ENCODE measurements around the gene MAML2.
A peak's percentile ranks its signal among the peaks of the same experiment; 100 is the strongest.

The MAML2 gene

DNA sequence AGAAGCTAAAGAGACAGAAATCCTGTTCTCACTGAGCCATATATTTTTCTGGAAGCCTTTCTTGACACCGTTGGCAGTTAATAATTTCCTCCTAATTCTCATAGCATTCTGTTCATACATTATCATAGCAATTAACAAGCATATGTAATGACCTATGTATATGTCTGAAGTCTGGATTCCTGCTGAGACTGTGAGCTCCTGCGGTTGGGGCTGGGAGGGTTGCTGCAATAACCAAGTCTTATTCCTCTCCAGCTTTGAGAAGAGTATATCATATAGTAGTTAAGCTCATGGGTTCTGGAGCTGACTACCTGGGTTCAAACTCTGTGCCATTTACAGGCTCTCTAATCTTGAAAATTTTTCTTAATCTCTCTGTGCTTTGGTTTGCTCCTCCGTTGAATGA, 175.2 kb downstream of the MAML2 start:
- Histone ChIP-seq H3K27me3 (no peaks in the 10 kb centered on the region), H3K27ac (no peak overlapping the region)
- TF ChIP-seq Cebpa-rat (IDR thresholded peaks at IDR 0.05), result no peak

DNA sequence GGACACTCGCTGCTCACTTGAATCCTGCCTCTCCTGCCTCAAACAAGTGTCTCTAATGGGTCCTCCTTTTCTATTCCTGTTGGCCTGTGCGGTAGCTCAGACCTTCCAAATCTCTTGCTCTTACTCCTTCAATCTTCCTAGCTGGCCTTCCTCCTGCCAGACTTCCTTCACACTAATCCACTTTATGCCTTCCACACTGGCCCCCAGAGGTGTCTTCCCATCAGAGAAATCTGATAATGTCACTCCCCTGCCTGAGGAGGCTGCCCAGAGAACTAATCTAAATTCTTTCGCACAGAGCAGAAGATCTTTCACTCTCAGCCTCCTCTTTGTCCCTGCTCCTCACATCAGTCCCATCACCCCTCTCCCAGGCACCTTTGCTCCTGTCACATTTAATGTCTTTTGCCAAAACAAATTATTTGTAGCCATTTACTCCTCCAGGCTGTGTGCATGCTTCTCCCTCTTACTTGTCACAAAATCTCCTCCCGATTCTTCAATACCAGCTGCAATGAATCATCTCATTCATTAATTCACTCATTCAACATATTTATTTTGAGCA, 175.7 kb downstream of the MAML2 start:
- H3K4me3 ChIP-seq, result no peak overlapping the region
- H3K27me3 ChIP-seq, result no peaks in the 10 kb centered on the region
- no peaks in the 10 kb centered on the region for H4K20me1 ChIP-seq
- no peaks in the 10 kb centered on the region for H3K9me3 ChIP-seq
- H3K36me3 ChIP-seq, result no peaks in the 10 kb centered on the region
- H3K4me2 ChIP-seq, result no peak overlapping the region
- peaks cover 9% of the 10 kb centered on the region for H3K4me1 ChIP-seq
- no peak for TF ChIP-seq Cebpa-rat (IDR thresholded peaks at IDR 0.05)
- H3K27ac ChIP-seq, result no peak overlapping the region
- no peak overlapping the region for H3K9ac ChIP-seq

More for the DNA sequence above, 175.2 kb downstream of the MAML2 start:
- Histone ChIP-seq H3K9ac (no peak overlapping the region), H4K20me1 (no peaks in the 10 kb centered on the region), H3K4me1 (peaks cover 9% of the 10 kb centered on the region), H3K4me2 (no peak overlapping the region), H3K36me3 (no peaks in the 10 kb centered on the region), H3K9me3 (no peaks in the 10 kb centered on the region), H3K4me3 (no peak overlapping the region)

DNA sequence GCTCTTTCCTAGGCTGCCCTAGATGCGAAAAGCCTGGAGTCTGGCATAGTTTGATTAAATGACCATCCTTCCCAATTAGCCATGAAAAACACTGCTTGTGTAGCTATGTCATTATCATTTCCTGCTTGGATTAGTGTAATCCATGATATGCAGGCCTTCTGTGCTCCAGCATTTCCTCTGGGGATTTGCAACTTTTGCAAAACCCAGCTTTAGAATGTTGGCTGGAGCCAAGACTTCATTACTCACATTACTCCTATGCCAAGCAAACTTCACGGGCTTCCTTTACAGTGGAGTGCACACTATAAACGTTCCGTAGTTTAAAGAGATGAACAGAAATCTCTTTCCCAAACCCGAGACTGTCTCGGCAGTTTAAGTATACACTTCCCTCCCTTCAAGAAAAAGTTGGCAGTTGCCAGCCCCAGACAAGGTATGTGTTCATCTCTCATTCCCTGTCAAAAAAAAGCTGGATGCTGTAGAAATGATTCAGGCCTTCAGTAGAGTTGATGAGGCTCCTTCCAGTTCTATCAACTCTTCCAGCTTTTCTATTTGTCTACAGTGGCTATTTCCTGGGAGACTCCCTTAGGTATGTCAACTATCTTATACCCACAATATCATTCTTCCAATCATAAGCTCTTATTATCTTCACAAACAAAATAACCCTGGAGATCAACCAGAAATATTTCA, 180.0 kb downstream of the MAML2 start:
- H3K27me3 ChIP-seq, result no peaks in the 10 kb centered on the region
- TF ChIP-seq Cebpa-rat (IDR thresholded peaks at IDR 0.05), result no peak

DNA sequence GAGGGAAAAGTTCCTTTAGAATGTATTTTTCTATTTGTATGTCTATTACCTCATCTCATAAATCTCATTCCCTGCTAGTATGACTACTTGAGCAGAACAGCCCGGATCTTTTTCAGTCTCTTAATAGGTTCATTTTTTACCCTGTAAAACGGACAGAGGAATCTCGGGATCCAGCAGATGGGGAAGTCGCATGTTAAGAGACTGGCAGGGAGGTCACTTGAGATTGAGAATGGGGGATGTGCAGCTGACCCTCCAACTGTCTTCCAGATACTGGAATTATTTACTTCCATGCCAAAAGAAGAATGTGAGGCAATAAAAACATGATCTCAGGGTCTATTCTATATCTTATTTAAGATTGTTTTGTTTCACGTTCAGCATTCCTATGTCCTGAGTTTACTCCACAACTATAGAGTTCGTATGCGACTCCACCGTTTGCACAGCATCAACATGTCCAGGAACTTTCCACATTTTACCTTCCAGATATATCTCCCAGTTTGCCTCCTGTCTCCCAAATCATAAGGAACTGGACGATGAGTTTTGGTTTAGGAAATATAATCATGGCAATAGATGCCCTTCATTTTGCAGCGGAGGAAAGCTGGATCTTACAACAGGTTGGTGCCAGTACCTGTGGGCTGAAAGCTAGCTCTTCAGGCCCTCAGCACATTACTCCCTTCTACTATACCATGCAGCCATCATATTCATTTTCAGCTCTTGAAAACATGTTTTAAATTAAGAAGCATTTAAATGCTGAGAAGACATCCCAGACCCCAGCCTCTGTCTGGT, 181.5 kb downstream of the MAML2 start:
- H3K9me3 ChIP-seq, result no peaks in the 10 kb centered on the region
- H3K27ac ChIP-seq, result no peak overlapping the region
- H3K9ac ChIP-seq, result no peak overlapping the region
- H3K4me1 ChIP-seq, result peaks cover 14% of the 10 kb centered on the region
- no peaks in the 10 kb centered on the region for H3K27me3 ChIP-seq
- no peaks in the 10 kb centered on the region for H4K20me1 ChIP-seq
- no peak overlapping the region for H3K4me2 ChIP-seq
- no peak overlapping the region for H3K4me3 ChIP-seq
- H3K36me3 ChIP-seq, result no peaks in the 10 kb centered on the region
- TF ChIP-seq Cebpa-rat (IDR thresholded peaks at IDR 0.05), result no peak

More for the DNA sequence above, 180.0 kb downstream of the MAML2 start:
- Histone ChIP-seq H3K36me3 (no peaks in the 10 kb centered on the region), H3K4me2 (no peak overlapping the region), H3K4me3 (no peak overlapping the region), H3K27ac (no peak overlapping the region), H3K4me1 (peaks cover 9% of the 10 kb centered on the region), H3K9me3 (no peaks in the 10 kb centered on the region), H4K20me1 (no peaks in the 10 kb centered on the region), H3K9ac (no peak overlapping the region)

DNA sequence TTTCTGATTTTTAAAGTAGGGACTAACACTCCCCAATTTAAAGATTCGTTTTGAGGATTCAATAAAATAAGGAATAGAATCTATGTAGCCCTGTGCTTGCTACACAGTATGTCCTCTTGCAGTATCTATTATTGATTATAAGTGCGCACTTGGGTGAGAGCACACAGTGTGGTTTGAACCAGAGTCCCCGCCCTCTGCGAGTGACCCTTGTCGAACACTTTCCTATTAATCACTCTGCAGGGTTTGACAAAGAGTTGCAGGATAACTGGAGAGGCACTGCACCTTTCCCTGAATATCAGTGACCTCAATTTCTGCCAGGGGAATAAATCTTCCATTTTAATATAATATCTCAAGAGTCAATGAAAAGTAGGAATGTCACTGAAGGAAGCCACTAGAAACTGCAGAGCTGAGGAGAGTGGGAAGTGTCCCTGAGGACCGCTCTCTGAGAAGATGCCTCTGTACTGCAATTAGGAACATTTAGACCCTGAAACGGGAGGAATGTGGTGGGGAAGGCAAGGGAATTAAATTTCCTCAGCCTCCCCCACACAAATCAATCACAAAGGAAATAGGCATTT, 182.2 kb downstream of the MAML2 start:
- TF ChIP-seq Cebpa-rat (IDR thresholded peaks at IDR 0.05), result no peak
- Histone ChIP-seq H3K27me3 (no peaks in the 10 kb centered on the region), H3K9me3 (no peaks in the 10 kb centered on the region), H3K4me1 (peaks cover 14% of the 10 kb centered on the region), H4K20me1 (no peaks in the 10 kb centered on the region), H3K36me3 (no peaks in the 10 kb centered on the region), H3K4me3 (no peak overlapping the region), H3K9ac (no peak overlapping the region), H3K27ac (no peak overlapping the region), H3K4me2 (no peak overlapping the region)

DNA sequence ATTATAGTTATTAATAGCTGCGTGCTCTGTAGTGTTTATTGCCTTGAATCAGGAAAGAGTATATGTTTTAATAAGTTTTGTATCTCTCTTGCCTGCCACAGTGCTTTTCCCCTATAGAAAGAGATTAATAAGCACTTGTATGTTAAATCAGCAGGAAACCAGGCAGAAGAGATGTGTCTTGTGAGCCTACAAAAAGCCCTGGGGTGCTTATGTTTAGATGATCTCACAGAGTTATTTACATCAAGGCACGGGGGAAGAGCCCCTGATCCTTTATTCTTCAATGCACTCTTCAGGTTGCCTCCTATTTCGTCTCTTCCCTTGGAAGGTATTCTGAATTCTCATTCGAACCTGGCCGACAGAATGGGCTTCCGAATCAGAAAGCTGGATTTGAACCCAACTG, 183.0 kb downstream of the MAML2 start:
- Histone ChIP-seq H3K4me1 (peaks cover 17% of the 10 kb centered on the region), H3K27me3 (no peaks in the 10 kb centered on the region), H3K4me2 (no peak overlapping the region), H3K9ac (no peak overlapping the region), H3K9me3 (no peaks in the 10 kb centered on the region), H3K27ac (no peak overlapping the region), H4K20me1 (no peaks in the 10 kb centered on the region), H3K36me3 (no peaks in the 10 kb centered on the region), H3K4me3 (no peak overlapping the region)
- TF ChIP-seq Cebpa-rat (IDR thresholded peaks at IDR 0.05), result no peak

DNA sequence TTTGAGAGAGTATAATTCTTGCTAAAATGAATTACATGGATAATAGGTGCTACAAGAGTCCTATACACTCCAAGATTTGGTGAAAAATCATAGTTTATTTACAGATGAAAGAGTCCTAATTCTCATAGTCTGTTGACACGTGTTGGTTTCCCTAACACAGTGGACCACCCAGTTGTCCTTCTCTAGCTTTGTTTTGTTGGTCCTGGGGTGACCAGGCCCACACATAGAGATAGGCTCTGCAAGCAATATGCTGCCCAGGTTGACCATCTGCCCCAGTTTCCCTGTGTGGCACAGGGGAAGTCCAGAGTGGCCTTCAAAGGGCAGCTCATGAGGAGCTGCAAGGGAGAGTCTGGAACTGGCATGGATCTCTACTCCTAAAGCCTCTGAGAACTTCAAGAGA, 184.9 kb downstream of the MAML2 start:
- H3K4me1 ChIP-seq, result peaks cover 17% of the 10 kb centered on the region

DNA sequence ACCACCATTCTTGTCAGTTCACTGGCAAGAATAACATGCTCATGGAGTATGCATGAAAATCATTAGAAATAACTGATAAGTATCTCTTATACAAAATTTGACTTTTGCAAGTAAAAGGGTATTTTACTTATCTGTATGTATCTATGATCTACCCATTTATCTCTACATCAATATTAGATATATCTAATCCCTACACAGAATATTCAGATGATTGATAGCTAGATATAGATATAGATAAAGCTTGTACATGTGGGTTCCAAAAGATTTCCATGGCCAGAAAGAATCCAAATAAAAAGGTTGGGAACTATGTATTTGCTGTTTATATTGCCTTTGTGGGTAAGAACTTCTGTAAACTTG, 185.5 kb downstream of the MAML2 start:
- no peak overlapping the region for H3K4me3 ChIP-seq
- peaks cover 17% of the 10 kb centered on the region for H3K4me1 ChIP-seq
- no peak overlapping the region for H3K4me2 ChIP-seq
- H3K27me3 ChIP-seq, result no peaks in the 10 kb centered on the region
- no peaks in the 10 kb centered on the region for H3K36me3 ChIP-seq
- H3K9me3 ChIP-seq, result no peaks in the 10 kb centered on the region
- H4K20me1 ChIP-seq, result no peaks in the 10 kb centered on the region
- TF ChIP-seq Cebpa-rat (IDR thresholded peaks at IDR 0.05), result no peak
- H3K27ac ChIP-seq, result no peak overlapping the region
- no peak overlapping the region for H3K9ac ChIP-seq

More for the DNA sequence above, 184.9 kb downstream of the MAML2 start:
- Histone ChIP-seq H4K20me1 (no peaks in the 10 kb centered on the region), H3K9ac (no peak overlapping the region), H3K36me3 (no peaks in the 10 kb centered on the region), H3K27me3 (no peaks in the 10 kb centered on the region), H3K27ac (no peak overlapping the region), H3K4me3 (no peak overlapping the region), H3K9me3 (no peaks in the 10 kb centered on the region), H3K4me2 (no peak overlapping the region)
- TF ChIP-seq Cebpa-rat (IDR thresholded peaks at IDR 0.05), result no peak

DNA sequence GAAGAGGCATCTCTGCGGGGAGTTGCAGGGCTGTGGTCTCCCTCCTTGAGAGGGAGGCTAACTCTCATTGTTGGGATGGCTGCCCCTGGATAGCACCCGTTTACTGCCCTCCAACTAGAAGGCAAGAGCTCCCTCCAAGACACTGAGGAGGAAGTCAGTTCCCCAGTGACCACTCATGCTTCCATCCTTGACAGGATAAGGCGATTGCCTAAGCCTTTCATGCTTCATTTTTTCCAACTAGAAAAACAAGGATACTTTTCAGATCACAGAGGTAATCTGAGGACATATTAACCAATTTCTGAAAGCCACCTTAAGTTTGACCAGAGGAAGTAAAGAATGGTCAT, 186.6 kb downstream of the MAML2 start:
- H3K9ac ChIP-seq, result no peak overlapping the region
- H3K27me3 ChIP-seq, result no peaks in the 10 kb centered on the region
- no peak overlapping the region for H3K4me3 ChIP-seq

More for the DNA sequence above, 186.6 kb downstream of the MAML2 start:
- Histone ChIP-seq H3K4me2 (peak overlapping the region; percentile 55), H3K36me3 (no peaks in the 10 kb centered on the region), H4K20me1 (no peaks in the 10 kb centered on the region), H3K9me3 (no peaks in the 10 kb centered on the region), H3K4me1 (peaks cover 21% of the 10 kb centered on the region), H3K27ac (0 out of 2 replicates have a peak overlapping the region, but pooled peaks have one; percentile 18)
- TF ChIP-seq Cebpa-rat (IDR thresholded peaks at IDR 0.05), result no peak
